WTC11 (cell line): Measurements from ENCODE around the gene PCDH12. TPM values are rescaled to one million over a fixed set of nuclear protein-coding genes. Genes with fewer than 3 reads are reported as not detected.

ENCODE experiments used
- ATAC-seq: fragments of 200-7000 bp; cut with Tn5 transposase; 2 replicates; pipeline ENCODE4 v1.10.0; 2021; ENCODE audit warnings: mild to moderate bottlenecking, moderate library complexity
- CTCF ChIA-PET: fragments of 300-600 bp; sonication (Branson Sonifier 250); formaldehyde crosslinking; loops from one replicate; lab custom pipeline; 2021; ENCODE audit warnings: antibody characterized with exemption; lab: Charles Lee
- POLR2A ChIA-PET: fragments of 350-600 bp; sonication (Branson Sonifier 250); formaldehyde crosslinking; loops from one replicate; lab custom pipeline; 2021; ENCODE audit warnings: antibody characterized with exemption; lab: Charles Lee
- DNase-seq: peaks from one replicate; pipeline ENCODE4 v3.0.0; 2021; ENCODE audit warnings: low spot score
- H3K27ac Mint-ChIP-seq: 2 replicates; pipeline ENCODE4 v1.8.0; 2021; ENCODE audit warnings: mixed read lengths
- H3K27me3 Mint-ChIP-seq: 2 replicates; pipeline ENCODE4 v1.8.0; 2021; ENCODE audit warnings: low read depth, mild to moderate bottlenecking, moderate library complexity, mixed read lengths
- H3K36me3 Mint-ChIP-seq: 2 replicates; pipeline ENCODE4 v1.8.0; 2021; ENCODE audit warnings: mixed read lengths
- H3K4me1 Mint-ChIP-seq: 2 replicates; pipeline ENCODE4 v1.8.0; 2022; ENCODE audit warnings: mixed read lengths
- H3K4me3 Mint-ChIP-seq: 2 replicates; pipeline ENCODE4 v1.8.0; 2021; ENCODE audit warnings: mild to moderate bottlenecking, moderate library complexity, mixed read lengths
- H3K9me3 Mint-ChIP-seq: 2 replicates; pipeline ENCODE4 v1.8.0; 2021; ENCODE audit warnings: mixed read lengths
- CBFB ChIP-seq: sonication (generic); formaldehyde crosslinking; IDR thresholded peaks from 2 replicates; pipeline ENCODE4 v1.8.1; 2022; ENCODE audit warnings: mild to moderate bottlenecking, low read depth, missing genetic modification reagents
- CTCF ChIP-seq: fragments of 200-600 bp; IDR thresholded peaks from 2 replicates; pipeline ENCODE4 v1.8.0; 2022; ENCODE audit warnings: antibody characterized with exemption
- ELF4 ChIP-seq: sonication (generic); formaldehyde crosslinking; IDR thresholded peaks from 2 replicates; pipeline ENCODE4 v1.8.1; 2022; ENCODE audit warnings: low read depth, mild to moderate bottlenecking, moderate library complexity, missing genetic modification reagents
- NFATC4 ChIP-seq: fragments of 250-450 bp; sonication (Bioruptor Pico); IDR thresholded peaks from 2 replicates; pipeline ENCODE4 v1.9.0; 2021; ENCODE audit warnings: mild to moderate bottlenecking
- TCF7 ChIP-seq: sonication (generic); formaldehyde crosslinking; IDR thresholded peaks from 2 replicates; pipeline ENCODE4 v1.8.0; 2022; ENCODE audit warnings: mild to moderate bottlenecking, low read depth, missing genetic modification reagents, moderate library complexity
- TEAD1 ChIP-seq: sonication (generic); formaldehyde crosslinking; IDR thresholded peaks from 2 replicates; pipeline ENCODE4 v1.8.0; 2022; ENCODE audit warnings: mild to moderate bottlenecking, missing genetic modification reagents
- TEAD4 ChIP-seq: sonication (generic); formaldehyde crosslinking; IDR thresholded peaks from 2 replicates; pipeline ENCODE4 v1.8.0; 2022; ENCODE audit warnings: mild to moderate bottlenecking, missing genetic modification reagents
- TP53 ChIP-seq: sonication (generic); formaldehyde crosslinking; IDR thresholded peaks from 2 replicates; pipeline ENCODE4 v1.8.1; 2023; ENCODE audit warnings: mild to moderate bottlenecking, missing genetic modification reagents
- USF1 ChIP-seq: sonication (generic); formaldehyde crosslinking; IDR thresholded peaks from 2 replicates; pipeline ENCODE4 v1.8.0; 2022; ENCODE audit warnings: mild to moderate bottlenecking, missing genetic modification reagents
- ZNF416 ChIP-seq: fragments of 250-450 bp; sonication (Bioruptor Pico); IDR thresholded peaks from 2 replicates; pipeline ENCODE4 v1.9.0; 2021; ENCODE audit warnings: mild to moderate bottlenecking, inconsistent platforms
- ZNF671 ChIP-seq: fragments of 250-450 bp; sonication (Bioruptor Pico); IDR thresholded peaks from 2 replicates; pipeline ENCODE4 v1.8.0; 2021; ENCODE audit warnings: mild to moderate bottlenecking
- total RNA-seq: library from RNA; stranded (reverse); gene quantifications from 3 replicates; pipeline ENCODE4 v1.2.3, GENCODE V29; 2021
- TF ChIP-seq, protein P1 (sequence below): sonication (generic); formaldehyde crosslinking; IDR thresholded peaks from 2 replicates; pipeline ENCODE4 v1.8.0; 2022; ENCODE audit warnings: missing genetic modification reagents
- TF ChIP-seq, protein P2 (sequence below): fragments of 250-450 bp; sonication (Bioruptor Pico); conservative IDR thresholded peaks from 2 replicates; pipeline ENCODE4 v1.9.0; 2021; ENCODE audit warnings: mild to moderate bottlenecking
- TF ChIP-seq, protein P3 (sequence below): sonication (generic); formaldehyde crosslinking; IDR thresholded peaks from 2 replicates; pipeline ENCODE4 v1.8.0; 2022; ENCODE audit warnings: mild to moderate bottlenecking, missing genetic modification reagents

PCDH12 gene
- total RNA-seq, 1 experiment from 2014 or later = 0.33 TPM

DNA sequence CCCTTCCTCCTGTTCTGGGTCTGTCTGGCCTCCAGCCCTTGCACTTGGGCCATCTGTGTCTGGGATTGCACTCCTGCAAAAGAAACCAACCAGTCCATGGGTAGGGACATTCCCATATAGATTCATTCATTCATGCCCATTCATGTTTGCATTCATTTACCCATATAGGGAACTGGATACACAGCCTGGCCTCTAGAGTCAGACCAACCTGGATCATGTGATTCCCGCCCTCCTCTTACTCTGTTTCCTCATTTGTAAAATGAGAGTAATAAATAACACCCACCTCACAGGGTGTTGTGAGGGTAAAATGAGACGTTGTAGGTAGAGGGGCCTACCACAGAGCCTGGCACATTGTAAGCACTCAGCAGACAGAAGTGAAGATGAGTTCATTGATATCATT, 8.5 kb downstream of the PCDH12 start:
- DNase-seq = no peak
- no peaks in the 10 kb centered on the region for H3K36me3 Mint-ChIP-seq
- ChIA-PET POLR2A (no interaction called here), CTCF (interaction anchor here (0.7 to 2.9 kb wide), 3 partner anchors 11 to 197 kb away, joined by 3 to 22 read pairs (median 4); partner anchors contain the start of gene DELE1)
- TF ChIP-seq TEAD1 = no peak
- TF ChIP-seq, protein P1, sequence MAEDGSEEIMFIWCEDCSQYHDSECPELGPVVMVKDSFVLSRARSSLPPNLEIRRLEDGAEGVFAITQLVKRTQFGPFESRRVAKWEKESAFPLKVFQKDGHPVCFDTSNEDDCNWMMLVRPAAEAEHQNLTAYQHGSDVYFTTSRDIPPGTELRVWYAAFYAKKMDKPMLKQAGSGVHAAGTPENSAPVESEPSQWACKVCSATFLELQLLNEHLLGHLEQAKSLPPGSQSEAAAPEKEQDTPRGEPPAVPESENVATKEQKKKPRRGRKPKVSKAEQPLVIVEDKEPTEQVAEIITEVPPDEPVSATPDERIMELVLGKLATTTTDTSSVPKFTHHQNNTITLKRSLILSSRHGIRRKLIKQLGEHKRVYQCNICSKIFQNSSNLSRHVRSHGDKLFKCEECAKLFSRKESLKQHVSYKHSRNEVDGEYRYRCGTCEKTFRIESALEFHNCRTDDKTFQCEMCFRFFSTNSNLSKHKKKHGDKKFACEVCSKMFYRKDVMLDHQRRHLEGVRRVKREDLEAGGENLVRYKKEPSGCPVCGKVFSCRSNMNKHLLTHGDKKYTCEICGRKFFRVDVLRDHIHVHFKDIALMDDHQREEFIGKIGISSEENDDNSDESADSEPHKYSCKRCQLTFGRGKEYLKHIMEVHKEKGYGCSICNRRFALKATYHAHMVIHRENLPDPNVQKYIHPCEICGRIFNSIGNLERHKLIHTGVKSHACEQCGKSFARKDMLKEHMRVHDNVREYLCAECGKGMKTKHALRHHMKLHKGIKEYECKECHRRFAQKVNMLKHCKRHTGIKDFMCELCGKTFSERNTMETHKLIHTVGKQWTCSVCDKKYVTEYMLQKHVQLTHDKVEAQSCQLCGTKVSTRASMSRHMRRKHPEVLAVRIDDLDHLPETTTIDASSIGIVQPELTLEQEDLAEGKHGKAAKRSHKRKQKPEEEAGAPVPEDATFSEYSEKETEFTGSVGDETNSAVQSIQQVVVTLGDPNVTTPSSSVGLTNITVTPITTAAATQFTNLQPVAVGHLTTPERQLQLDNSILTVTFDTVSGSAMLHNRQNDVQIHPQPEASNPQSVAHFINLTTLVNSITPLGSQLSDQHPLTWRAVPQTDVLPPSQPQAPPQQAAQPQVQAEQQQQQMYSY (CRISPR knock-in tag) = no peak
- TF ChIP-seq TEAD4 (CRISPR knock-in tag) = no peak
- no peak for TF ChIP-seq ZNF416
- TF ChIP-seq NFATC4 (CRISPR knock-in tag) = no peak
- TF ChIP-seq, protein P2, sequence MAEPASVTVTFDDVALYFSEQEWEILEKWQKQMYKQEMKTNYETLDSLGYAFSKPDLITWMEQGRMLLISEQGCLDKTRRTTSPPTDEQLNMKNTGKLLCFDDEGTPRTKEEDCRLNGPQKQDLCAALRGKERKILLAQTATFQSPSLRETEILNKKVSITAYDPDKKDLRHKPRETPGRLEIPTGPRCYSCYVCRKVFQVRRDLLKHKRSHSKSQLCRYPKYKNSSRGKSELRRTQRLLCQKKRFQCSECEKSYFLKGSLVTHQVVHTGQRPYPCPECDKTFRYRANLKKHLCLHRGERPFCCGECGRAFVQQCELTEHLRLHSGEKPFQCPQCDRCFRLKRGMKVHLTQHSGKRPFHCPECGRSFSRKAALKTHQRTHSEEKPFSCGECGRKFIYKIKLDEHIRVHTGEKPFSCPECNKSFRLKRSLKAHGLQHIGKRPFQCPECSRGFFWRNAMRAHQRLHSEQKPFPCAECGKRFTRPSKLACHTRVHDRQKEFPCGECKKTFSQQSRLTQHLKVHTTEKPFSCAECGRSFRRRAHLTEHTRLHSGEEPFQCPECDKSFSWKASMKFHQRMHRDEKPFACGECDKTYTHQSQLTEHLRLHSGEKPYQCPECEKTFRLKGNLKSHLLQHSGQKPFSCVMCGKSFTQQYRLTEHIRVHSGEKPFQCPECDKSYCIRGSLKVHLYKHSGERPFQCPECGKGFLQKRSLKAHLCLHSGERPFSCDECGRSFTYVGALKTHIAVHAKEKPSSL (CRISPR knock-in tag) = no peak
- TF ChIP-seq, protein P3, sequence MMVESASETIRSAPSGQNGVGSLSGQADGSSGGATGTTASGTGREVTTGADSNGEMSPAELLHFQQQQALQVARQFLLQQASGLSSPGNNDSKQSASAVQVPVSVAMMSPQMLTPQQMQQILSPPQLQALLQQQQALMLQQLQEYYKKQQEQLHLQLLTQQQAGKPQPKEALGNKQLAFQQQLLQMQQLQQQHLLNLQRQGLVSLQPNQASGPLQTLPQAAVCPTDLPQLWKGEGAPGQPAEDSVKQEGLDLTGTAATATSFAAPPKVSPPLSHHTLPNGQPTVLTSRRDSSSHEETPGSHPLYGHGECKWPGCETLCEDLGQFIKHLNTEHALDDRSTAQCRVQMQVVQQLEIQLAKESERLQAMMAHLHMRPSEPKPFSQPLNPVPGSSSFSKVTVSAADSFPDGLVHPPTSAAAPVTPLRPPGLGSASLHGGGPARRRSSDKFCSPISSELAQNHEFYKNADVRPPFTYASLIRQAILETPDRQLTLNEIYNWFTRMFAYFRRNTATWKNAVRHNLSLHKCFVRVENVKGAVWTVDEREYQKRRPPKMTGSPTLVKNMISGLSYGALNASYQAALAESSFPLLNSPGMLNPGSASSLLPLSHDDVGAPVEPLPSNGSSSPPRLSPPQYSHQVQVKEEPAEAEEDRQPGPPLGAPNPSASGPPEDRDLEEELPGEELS = no peak
- TF ChIP-seq TCF7 (CRISPR knock-in tag) = no peak
- no peak for TF ChIP-seq USF1 (CRISPR knock-in tag)
- no peak for ATAC-seq
- H3K9me3 Mint-ChIP-seq = no peaks in the 10 kb centered on the region
- peaks cover 26% of the 10 kb centered on the region for H3K4me1 Mint-ChIP-seq
- H3K27ac Mint-ChIP-seq = no peak overlapping the region
- H3K27me3 Mint-ChIP-seq = no peaks in the 10 kb centered on the region; the same call in 1 of the 2 replicates
- no peak overlapping the region for H3K4me3 Mint-ChIP-seq

DNA sequence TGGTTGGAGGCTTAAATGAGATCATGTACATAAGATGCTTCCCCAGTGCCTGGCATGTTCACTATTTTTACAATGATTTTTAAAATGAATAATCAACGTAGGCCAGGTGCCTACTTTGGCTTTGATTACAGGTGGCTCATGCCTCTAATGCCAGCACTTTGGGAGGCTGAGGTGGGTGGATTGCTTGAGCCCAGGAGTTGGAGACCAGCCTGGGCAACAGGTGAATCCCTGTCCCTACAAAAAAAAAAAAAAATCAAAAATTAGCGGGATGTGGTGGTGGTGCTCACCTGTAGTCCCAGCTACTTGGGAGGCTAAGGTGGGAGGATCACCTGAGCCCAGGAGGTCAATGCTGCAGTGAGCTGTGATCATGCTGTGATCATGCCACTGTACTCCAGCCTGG, 9.2 kb downstream of the PCDH12 start:
- H3K27ac Mint-ChIP-seq = no peak overlapping the region
- H3K9me3 Mint-ChIP-seq = no peaks in the 10 kb centered on the region
- ChIA-PET POLR2A (no interaction called here), CTCF (interaction anchor here (0.7 to 2.9 kb wide), 3 partner anchors 11 to 196 kb away, joined by 3 to 22 read pairs (median 4); partner anchors contain the start of gene DELE1)
- DNase-seq (no peak), ATAC-seq (no peak)
- TF ChIP-seq ELF4 (CRISPR knock-in tag) = no peak
- H3K27me3 Mint-ChIP-seq = no peaks in the 10 kb centered on the region; the same call in 1 of the 2 replicates
- peaks cover 26% of the 10 kb centered on the region for H3K4me1 Mint-ChIP-seq
- no peak overlapping the region for H3K4me3 Mint-ChIP-seq
- H3K36me3 Mint-ChIP-seq = no peaks in the 10 kb centered on the region

DNA sequence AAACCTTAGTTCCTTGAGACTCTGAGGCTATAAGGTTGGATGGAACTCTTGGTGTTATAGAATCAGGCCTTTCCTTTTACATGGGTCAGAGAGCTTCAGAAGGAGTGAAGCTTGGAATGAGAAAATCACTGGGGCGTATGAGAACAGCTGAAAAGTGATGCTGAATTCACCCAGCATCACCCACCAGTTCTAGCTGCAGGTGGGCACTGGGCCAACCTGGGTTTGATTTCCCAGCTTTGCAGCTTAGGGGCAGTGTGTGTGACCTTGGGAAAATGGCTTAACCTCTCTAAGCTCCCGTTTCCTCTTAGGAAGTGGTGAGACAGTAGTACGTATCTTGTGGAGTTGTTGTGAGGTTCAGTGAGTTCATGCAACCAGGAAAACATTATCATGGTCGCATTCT, 10.7 kb downstream of the PCDH12 start:
- Mint-ChIP-seq H3K27ac (no peak overlapping the region), H3K27me3 (no peaks in the 10 kb centered on the region; the same call in 1 of the 2 replicates), H3K4me3 (no peak overlapping the region), H3K9me3 (no peaks in the 10 kb centered on the region), H3K36me3 (no peaks in the 10 kb centered on the region), H3K4me1 (peaks cover 25% of the 10 kb centered on the region)
- POLR2A ChIA-PET = interaction anchor here (0.5 to 0.6 kb wide), 2 partner anchors 69 to 146 kb away, joined by 3 to 7 read pairs; partner anchors contain the start of gene PCDH1
- CTCF ChIA-PET = interaction anchor here (0.8 to 2.9 kb wide), 7 partner anchors 11 to 136 kb away, joined by 3 to 22 read pairs (median 5); partner anchors contain the start of genes DELE1, PCDH1, PCDH12 and RNF14
- DNase-seq (no peak), ATAC-seq (no peak)
- no peak for TF ChIP-seq CBFB (CRISPR knock-in tag)
- TF ChIP-seq ZNF671 (CRISPR knock-in tag) = no peak
- TF ChIP-seq, protein P1 (CRISPR knock-in tag) = no peak
- TF ChIP-seq CTCF = no peak
- TF ChIP-seq NFATC4 (CRISPR knock-in tag) = no peak
- no peak for TF ChIP-seq USF1 (CRISPR knock-in tag)
- TF ChIP-seq TP53 (CRISPR knock-in tag) = no peak
